Tibial artery (tissue), 4 donors: ENCODE data around the gene PTGDS.

Experiments
- DNase-seq, 2 donors: peaks; one replicate each; pipeline ENCODE4 v3.0.0-alpha.2; 2019
- H3K27ac ChIP-seq, 2 donors: fragments of 200-600 bp; sonication (generic) in 1 of 2; 1 replicate in 1 of 2; 2 replicates in 1 of 2; pipeline ENCODE4 v1.5.1; 2018 to 2019; ENCODE audit warnings: mild to moderate bottlenecking in 1 of 2
- H3K27me3 ChIP-seq, 2 donors: fragments of 200-600 bp; sonication (generic) in 1 of 2; one replicate each; pipeline versions ENCODE4 v1.5.1 to v1.6.0; 2016 to 2019
- H3K36me3 ChIP-seq, 3 donors: fragments of 200-600 bp; sonication (generic) in 2 of 3; one replicate each; pipeline ENCODE4 v1.5.1; 2016 to 2019; ENCODE audit warnings: mild to moderate bottlenecking in 2 of 3
- H3K4me1 ChIP-seq, 4 donors: fragments of 200-600 bp; sonication (generic) in 2 of 4; 1 replicate in 3 of 4; 2 replicates in 1 of 4; pipeline ENCODE4 v1.5.1; 2016 to 2019
- H3K4me3 ChIP-seq, 2 donors: fragments of 200-600 bp; sonication (generic) in 1 of 2; 1 replicate in 1 of 2; 2 replicates in 1 of 2; pipeline ENCODE4 v1.5.1; 2018 to 2019; ENCODE audit warnings: mild to moderate bottlenecking in 2 of 2
- H3K9me3 ChIP-seq, 3 donors: fragments of 200-600 bp; sonication (generic) in 1 of 3; one replicate each; pipeline ENCODE4 v1.5.1; 2016 to 2019
- CTCF ChIP-seq, 2 experiments: fragments of 200-600 bp in 1 of 2; fragments of 450-650 bp in 1 of 2; IDR thresholded peaks; one replicate each; pipeline ENCODE4 v1.5.1; 2017 to 2019; ENCODE audit warnings: antibody characterized with exemption in 2 of 2, mild to moderate bottlenecking in 1 of 2, moderate library complexity in 1 of 2
- intact Hi-C: fragments of 100-400 bp; cut with DNase I; formaldehyde crosslinking; loops from one replicate; pipeline ENCODE4 v1.15.0; 2023; ENCODE audit warnings: low total_unique reads

The PTGDS gene

GRCh38 chr9:136968333-136969127 lies 8.8 kb upstream of the PTGDS start:
- DNase-seq: no peak
- no peak overlapping the region for H3K4me3 ChIP-seq
- intact Hi-C loops: no loop called here
- no peaks in the 10 kb centered on the region for H3K36me3 ChIP-seq
- peaks cover 0 to 39% of the 10 kb centered on the region in 2 donors for H3K27me3 ChIP-seq
- TF ChIP-seq CTCF (IDR thresholded peaks at IDR 0.05): no peak
- H3K27ac ChIP-seq: no peak overlapping the region
- peaks cover 0 to 7% (median 1%) of the 10 kb centered on the region in 4 donors for H3K4me1 ChIP-seq
- no peaks in the 10 kb centered on the region for H3K9me3 ChIP-seq

- Histone ChIP-seq H3K36me3 (no peaks in the 10 kb centered on the region), H3K4me1 (peaks cover 0 to 7% (median 1%) of the 10 kb centered on the region in 4 donors), H3K4me3 (no peak overlapping the region), H3K27me3 (peaks cover 0 to 39% of the 10 kb centered on the region in 2 donors), H3K27ac (no peak overlapping the region), H3K9me3 (no peaks in the 10 kb centered on the region)
- intact Hi-C loops: no loop called here
- no peak for TF ChIP-seq CTCF (IDR thresholded peaks at IDR 0.05)
- DNase-seq: no peak
Measured at GRCh38 chr9:136969150-136969549, 8.2 kb upstream of the PTGDS start.

DNA sequence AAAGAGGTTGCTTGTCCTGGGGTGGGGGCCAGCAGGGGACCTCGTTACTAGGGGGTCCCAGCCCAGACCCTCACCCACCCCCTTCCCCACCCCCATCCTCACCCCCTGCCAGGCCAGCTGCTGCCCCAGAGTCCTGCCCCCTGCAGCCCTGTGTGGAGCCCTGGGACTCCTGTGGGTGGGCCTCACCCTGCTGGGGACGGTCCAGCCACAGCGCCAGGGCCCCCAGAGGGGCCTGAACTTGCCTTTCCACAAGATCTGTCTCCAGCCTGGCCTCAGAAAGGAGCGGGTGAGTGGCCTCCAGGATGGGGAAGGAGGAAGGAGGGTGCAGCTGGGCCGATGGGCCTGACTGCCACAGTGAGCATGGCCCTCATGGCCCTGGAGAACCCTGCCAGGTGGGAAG lies 7.5 kb upstream of the PTGDS start:
- Histone ChIP-seq H3K9me3 (no peaks in the 10 kb centered on the region), H3K4me1 (peaks cover 0 to 7% (median 1%) of the 10 kb centered on the region in 4 donors), H3K36me3 (no peaks in the 10 kb centered on the region), H3K4me3 (no peak overlapping the region), H3K27ac (no peak overlapping the region), H3K27me3 (peaks cover 0 to 39% of the 10 kb centered on the region in 2 donors)
- intact Hi-C loops: no loop called here
- no peak for TF ChIP-seq CTCF (IDR thresholded peaks at IDR 0.05)
- no peak for DNase-seq

GRCh38 chr9:136970361-136970760 lies 6.9 kb upstream of the PTGDS start:
- Histone ChIP-seq H3K36me3 (no peaks in the 10 kb centered on the region), H3K27me3 (peaks cover 0 to 39% of the 10 kb centered on the region in 2 donors), H3K9me3 (no peaks in the 10 kb centered on the region), H3K4me3 (no peak overlapping the region), H3K4me1 (peaks cover 0 to 7% (median 1%) of the 10 kb centered on the region in 4 donors), H3K27ac (no peak overlapping the region)
- no peak for DNase-seq
- intact Hi-C loops: no loop called here
- TF ChIP-seq CTCF (IDR thresholded peaks at IDR 0.05): no peak

DNA sequence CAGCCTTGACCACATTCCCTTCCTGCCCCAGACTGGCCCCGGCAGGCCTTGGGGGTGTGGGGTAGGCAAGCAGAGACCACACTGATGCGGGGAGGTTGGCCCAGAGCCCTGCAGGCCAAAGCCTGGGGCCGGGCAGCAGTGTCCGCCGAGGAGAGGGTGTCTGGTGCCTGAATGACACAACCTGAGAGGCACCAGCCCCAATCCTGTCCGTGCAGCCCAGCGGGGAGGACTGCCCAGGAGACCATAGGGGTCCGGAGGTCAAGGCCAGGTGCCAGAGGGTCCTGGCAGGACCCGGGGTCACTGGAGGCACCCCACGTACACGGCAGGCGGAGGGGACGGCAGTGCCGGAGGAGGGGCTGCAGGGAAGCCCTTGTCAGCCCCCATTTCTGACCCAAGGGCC lies 5.6 kb upstream of the PTGDS start:
- no peaks in the 10 kb centered on the region for H3K9me3 ChIP-seq
- TF ChIP-seq CTCF (IDR thresholded peaks at IDR 0.05): no peak
- no peak overlapping the region for H3K4me3 ChIP-seq
- H3K36me3 ChIP-seq: no peaks in the 10 kb centered on the region
- intact Hi-C loops: no loop called here
- DNase-seq: no peak
- peaks cover 0 to 9% (median 2%) of the 10 kb centered on the region in 4 donors for H3K4me1 ChIP-seq
- peaks cover 0 to 37% of the 10 kb centered on the region in 2 donors for H3K27me3 ChIP-seq
- H3K27ac ChIP-seq: no peak overlapping the region
